Left kidney (tissue), 2 donors: ENCODE measurements around the gene ESD. TPM values are rescaled to one million over a fixed set of nuclear protein-coding genes. Genes with fewer than 3 reads are reported as not detected.

ENCODE experiments used
- DNase-seq: peaks from one replicate; pipeline ENCODE4 v3.0.0-alpha.2; 2013
- polyA plus RNA-seq: library from polyadenylated mRNA; unstranded; fragments of 120-200 nt; gene quantifications from one replicate; pipeline ENCODE4 v1.2.1, GENCODE V29; 2013; ENCODE audit not compliant: insufficient read length

Gene ESD
- polyA plus RNA-seq, 1 donor, result 243 TPM

GRCh38 chr13:46748300-46748699, 48.7 kb downstream of the ESD start:
- DNase-seq, result no peak

DNA sequence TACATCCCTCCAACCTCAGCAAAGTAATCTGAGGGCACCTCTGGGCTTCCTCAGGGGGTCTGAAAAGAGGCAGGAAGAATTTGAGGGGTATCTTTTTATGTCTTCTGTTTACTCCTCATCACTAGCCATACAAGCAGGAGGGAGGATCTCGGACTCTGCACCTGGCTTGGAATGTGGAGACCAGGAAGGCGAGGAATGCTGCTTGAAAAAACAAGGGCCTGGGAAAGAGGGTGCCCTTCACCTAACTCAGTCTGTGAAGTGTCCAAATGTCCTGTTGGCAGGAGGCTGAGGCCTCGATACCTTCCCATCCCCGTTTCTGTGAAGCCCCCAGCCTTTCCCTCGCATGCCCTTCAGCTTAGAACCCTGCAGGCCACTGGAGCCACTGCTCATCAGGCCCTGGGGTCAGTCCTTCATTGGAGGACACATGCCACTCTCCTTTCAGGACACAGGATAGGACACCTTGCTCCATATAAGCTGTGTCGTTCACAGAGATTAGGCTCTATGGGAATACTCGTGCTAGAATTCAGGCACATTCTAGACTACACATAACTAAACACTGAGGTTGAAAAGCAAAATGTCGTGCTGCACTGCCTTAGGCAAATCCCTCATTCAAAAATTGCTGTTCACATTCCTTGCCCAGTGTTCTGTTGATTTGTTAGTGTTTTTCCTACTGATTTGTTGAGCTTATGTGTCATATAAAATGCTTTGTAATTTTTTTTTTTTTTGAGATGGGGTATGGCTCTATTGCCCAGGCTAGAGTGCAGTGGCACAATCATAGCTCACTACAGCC, 49.7 kb downstream of the ESD start:
- DNase-seq, result no peak

DNA sequence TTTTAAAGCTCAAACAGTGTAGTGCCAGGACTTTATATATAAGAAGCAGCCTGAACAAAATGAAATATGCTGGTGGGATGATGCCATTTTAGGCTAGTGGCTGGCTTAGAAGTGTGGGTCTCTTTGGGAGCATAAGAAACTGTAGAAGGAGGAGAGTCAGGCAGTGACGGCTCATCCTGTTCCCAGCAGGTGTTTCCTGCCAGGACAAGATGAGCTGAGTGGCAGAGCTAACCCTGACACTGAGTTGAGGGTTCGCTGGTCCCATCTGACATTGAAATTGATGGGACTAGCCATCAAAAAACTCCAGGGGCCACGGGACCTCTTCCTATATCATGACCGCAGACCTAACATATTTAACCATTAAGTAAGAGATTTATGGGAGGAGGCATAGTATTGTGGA, 51.3 kb downstream of the ESD start:
- DNase-seq, result no peak

DNA sequence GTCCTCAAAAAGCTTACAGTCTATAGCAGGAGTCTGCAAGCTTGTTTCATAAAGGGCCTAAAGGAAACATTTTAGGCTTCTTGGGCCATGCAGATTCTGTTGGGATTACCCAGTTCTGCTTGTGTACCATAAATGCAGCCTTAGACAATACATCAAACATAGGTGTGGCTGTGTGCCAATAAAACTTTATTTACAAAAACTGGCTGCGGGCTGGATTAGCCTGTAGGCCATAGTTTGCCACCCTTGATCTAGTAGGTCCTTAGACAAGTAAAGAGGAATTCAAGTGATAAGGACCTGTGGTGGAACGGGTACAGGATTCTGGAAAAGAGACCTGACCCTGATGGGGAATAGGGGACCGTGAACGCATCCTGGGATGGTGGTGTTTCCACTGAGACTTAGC, 51.9 kb downstream of the ESD start:
- DNase-seq, result no peak

DNA sequence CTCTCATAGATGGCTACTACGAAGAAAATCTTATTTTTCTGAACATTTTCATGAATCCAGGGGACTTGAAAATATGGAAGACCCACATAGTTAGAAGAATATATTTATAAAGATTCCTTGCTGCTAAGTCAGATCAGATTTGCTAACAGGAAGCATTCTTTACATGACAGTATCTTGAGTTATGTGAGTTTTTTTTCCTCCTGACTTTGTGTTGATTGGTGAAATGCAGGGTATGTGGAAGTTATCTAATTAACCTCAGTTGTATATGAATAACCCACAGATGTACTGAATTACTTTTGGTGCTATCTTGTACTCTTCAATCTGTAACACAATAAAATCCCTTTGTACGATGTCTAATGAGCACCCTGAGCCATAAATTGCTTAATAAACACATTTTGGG, 53.8 kb downstream of the ESD start:
- no peak for DNase-seq

DNA sequence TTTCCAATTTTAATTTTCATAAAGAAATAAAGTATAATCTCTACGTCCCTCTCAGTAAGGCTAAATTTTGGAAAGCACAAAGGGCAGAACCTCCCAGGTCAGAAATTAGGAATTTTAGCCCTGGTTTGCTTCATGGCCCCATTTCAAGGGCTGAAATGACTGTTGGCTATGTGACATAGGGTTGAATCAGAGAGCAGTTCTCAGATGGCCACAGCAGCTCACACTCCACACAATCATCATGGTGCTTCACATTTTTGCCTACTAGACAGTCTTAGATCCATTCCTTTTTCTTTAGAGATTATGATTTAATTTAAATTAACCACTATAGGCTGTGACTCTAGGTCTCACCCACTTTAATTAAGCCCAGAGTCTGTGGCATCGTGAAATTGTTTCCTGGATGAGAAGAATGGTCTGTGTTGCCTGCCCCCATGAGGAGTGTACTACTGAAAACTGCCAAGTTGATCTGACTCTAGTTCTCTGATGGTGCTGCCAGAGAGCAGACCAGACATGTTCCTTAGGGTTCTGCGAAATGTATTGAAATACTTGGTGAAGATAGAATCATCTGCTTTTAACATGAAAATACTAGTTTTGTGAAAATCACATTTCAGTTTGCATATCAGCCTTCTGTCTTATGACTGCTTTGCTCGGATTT, 57.4 kb downstream of the ESD start:
- DNase-seq, result no peak

GRCh38 chr13:46738766-46739165, 58.2 kb downstream of the ESD start:
- DNase-seq, result no peak

GRCh38 chr13:46738055-46738454, 58.9 kb downstream of the ESD start:
- DNase-seq, result no peak

DNA sequence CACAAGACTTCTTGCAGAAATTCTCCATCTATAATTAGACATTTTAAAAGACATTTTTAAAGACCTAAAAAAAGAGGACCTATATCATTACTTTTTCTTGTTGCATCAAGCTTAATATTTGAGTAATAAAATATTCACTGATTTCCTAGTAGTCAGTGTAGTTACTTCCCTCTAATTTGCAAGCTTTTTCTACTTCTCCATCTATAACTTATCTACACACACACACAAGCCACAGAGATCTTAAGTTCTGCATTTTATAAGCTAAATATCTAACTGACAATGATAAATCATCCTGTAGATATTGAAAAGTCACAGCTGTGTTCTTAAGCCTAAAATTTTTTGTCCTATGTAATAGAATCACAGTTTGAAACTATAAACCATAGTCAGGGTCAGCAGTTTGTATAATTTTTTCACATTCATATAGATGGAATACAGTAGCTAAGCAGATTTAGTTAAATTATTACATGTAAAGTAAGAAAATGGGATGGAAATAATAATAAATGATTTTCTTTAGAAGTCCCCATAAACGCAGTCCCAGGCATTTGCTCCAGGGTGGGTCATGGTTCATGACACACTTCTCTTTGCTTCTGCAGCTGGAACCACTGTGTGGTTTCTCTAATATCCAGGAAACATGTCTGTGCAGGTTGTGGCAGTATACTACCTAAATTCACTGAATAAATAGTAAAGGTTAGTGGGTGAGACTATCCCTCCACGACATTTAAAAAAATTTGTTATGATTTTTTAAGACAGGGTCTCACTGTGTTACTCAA, 60.2 kb downstream of the ESD start:
- no peak for DNase-seq

DNA sequence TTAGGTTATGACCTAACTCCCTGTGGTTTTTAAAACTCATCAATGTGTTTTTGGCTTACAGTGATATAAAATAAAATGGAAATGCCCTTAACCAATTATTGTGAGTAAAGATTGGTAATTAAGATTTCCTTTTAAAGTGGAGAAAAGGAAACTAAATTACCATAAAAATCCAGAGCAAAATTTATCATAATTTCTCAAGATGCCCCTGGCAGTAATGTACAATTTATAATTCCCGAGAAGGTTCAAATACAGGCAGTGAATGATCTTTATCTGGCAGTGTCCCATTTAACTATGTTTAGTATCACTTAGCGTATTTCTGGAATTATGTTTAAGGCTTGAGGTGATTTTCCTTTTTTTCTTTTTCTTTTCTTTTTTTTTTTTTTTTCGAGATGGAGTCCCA, 61.5 kb downstream of the ESD start:
- DNase-seq, result no peak

- DNase-seq, result no peak
These were observed 65.4 kb downstream of the ESD start for GRCh38 chr13:46731535-46731934.

DNA sequence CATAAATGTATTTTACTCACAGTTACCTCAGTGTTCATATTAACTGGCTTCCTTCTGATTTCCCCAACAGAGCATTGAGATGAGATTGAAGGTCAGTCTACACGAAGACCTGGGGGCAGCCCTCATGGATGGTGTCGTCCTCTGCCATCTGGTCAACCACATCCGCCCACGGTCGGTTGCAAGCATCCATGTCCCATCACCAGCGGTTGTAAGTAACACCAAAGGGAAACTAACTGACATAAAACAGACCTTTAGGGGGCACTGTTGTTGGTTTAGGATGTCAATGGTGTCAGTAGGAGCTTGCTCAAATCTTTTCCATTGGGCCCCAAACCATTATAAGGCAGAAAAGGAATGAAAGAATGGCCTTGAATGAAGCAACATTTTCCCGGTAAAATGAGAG, 68.2 kb downstream of the ESD start:
- no peak for DNase-seq

GRCh38 chr13:46726347-46726746, 70.6 kb downstream of the ESD start:
- no peak for DNase-seq

Other genes starting within 250 kb of the ESD start
- 37.8 TPM for gene LRCH1, start 244.0 kb downstream of the ESD start, polyA plus RNA-seq
- 1.0 TPM for gene HTR2A, start 99.9 kb upstream of the ESD start, polyA plus RNA-seq